Stomach (tissue), 4 donors: ENCODE results near the gene FAM229A.

ENCODE experiments used
- EP300 ChIP-seq: sonication (generic); formaldehyde crosslinking; IDR thresholded peaks from one replicate; pipeline ENCODE4 v1.6.1; 2017; ENCODE audit warnings: antibody characterized with exemption
- POLR2A ChIP-seq, 4 donors: fragments of 450-650 bp; IDR thresholded peaks; one replicate each; pipeline ENCODE4 v1.6.1; 2016; ENCODE audit warnings: antibody characterized with exemption in 4 of 4, control low read depth in 2 of 4, mild to moderate bottlenecking in 1 of 4, moderate library complexity in 1 of 4
- POLR2AphosphoS5 ChIP-seq, 3 donors: sonication (generic); formaldehyde crosslinking; IDR thresholded peaks; one replicate each; pipeline ENCODE4 v1.6.1; 2016; ENCODE audit warnings: antibody characterized with exemption in 3 of 3
- TF ChIP-seq, protein P1 (sequence below), 7 experiments: fragments of 450-650 bp in 4 of 7; fragments of 200-600 bp in 3 of 7; sonication (generic) in 3 of 7; IDR thresholded peaks; one replicate each; pipeline ENCODE4 v1.5.1; 2016 to 2019; ENCODE audit warnings: antibody characterized with exemption in 7 of 7, control low read depth in 2 of 7, mild to moderate bottlenecking in 1 of 7

DNA sequence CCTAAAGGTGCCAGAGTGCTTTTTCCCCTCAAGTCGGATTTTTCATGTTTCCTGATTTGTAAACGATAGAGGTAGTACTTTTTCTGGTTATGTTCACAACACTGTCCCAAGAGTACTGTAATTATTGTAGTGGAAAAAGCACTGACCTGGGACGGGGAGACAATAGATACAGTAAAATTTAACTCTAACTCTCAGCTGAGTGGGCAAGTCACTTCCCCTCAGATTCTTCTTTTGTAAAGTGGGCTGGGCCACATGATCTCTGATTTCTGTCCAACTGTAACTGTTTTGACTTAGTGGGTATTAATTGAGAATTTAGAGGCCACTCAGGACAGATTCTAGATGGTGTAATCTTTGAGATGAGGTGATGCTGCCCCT is 45.4 kb downstream of the FAM229A start:
- TF ChIP-seq, protein P1, sequence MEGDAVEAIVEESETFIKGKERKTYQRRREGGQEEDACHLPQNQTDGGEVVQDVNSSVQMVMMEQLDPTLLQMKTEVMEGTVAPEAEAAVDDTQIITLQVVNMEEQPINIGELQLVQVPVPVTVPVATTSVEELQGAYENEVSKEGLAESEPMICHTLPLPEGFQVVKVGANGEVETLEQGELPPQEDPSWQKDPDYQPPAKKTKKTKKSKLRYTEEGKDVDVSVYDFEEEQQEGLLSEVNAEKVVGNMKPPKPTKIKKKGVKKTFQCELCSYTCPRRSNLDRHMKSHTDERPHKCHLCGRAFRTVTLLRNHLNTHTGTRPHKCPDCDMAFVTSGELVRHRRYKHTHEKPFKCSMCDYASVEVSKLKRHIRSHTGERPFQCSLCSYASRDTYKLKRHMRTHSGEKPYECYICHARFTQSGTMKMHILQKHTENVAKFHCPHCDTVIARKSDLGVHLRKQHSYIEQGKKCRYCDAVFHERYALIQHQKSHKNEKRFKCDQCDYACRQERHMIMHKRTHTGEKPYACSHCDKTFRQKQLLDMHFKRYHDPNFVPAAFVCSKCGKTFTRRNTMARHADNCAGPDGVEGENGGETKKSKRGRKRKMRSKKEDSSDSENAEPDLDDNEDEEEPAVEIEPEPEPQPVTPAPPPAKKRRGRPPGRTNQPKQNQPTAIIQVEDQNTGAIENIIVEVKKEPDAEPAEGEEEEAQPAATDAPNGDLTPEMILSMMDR (IDR thresholded peaks at IDR 0.05) = no peak
- no peak for TF ChIP-seq EP300
- TF ChIP-seq POLR2A (IDR thresholded peaks at IDR 0.05) = no peak
- TF ChIP-seq POLR2AphosphoS5 (IDR thresholded peaks at IDR 0.05) = no peak
